ENCODE results near the gene MADD. TPM values are rescaled to one million over a fixed set of nuclear protein-coding genes. Genes with fewer than 3 reads are reported as not detected.

Gene MADD
- total and polyA plus RNA-seq, 2 experiments from 2014 or later, result 9.9 to 17.4 TPM

- TF ChIP-seq EZH2phosphoT487 (IDR thresholded peaks at IDR 0.05; ENCODE audit: insufficient read depth, low read depth) (no peak), EZH2 (IDR thresholded peaks at IDR 0.05; ENCODE audit: insufficient read depth, poor library complexity, severe bottlenecking) (no peak)
- Histone ChIP-seq H3K79me2 (ENCODE audit: insufficient read depth) (peaks cover 30% of the 10 kb centered on the region), H3K4me3 (no peak overlapping the region), H3K4me1 (ENCODE audit: insufficient read depth) (peaks cover 13% of the 10 kb centered on the region), H3K9ac (no peak overlapping the region), H3K9me2 (ENCODE audit: insufficient read depth) (no peaks in the 10 kb centered on the region), H3K27ac (no peak overlapping the region), H2AFZ (no peak overlapping the region), H4K20me1 (ENCODE audit: insufficient read depth) (no peaks in the 10 kb centered on the region), H3K9me3 (ENCODE audit: low read depth) (no peaks in the 10 kb centered on the region), H3K27me3 (replicated peaks; ENCODE audit: insufficient read depth) (no peaks in the 10 kb centered on the region), H3F3A (ENCODE audit: insufficient read depth) (no peaks in the 10 kb centered on the region), H3K36me3 (ENCODE audit: low read depth) (no peaks in the 10 kb centered on the region), H3K4me2 (ENCODE audit: unreplicated experiment) (no peak overlapping the region)
- in situ Hi-C loops (cut with MboI), result no loop called here
- 60 to 73% methylated on average over 3 of the region's 3 CpGs for WGBS, 2 experiments (ENCODE audit: low coverage in 1 of 2, low lambda C conversion rate in 2 of 2, missing lambda C conversion rate in 2 of 2)
- DNase-seq, result no peak
Measured at GRCh38 chr11:47251751-47252150, 18.2 kb upstream of the MADD start.

- peaks cover 17% of the 10 kb centered on the region for H3K79me2 ChIP-seq (ENCODE audit: insufficient read depth)
- H3K9me3 ChIP-seq (ENCODE audit: low read depth), result no peaks in the 10 kb centered on the region
- H3F3A ChIP-seq (ENCODE audit: insufficient read depth), result no peaks in the 10 kb centered on the region
- 83 to 85% methylated on average over 2 of the region's 2 CpGs for WGBS, 2 experiments (ENCODE audit: low coverage in 1 of 2, low lambda C conversion rate in 2 of 2, missing lambda C conversion rate in 2 of 2)
- H4K20me1 ChIP-seq (ENCODE audit: insufficient read depth), result no peaks in the 10 kb centered on the region
- in situ Hi-C loops (cut with MboI), result no loop called here
- no peaks in the 10 kb centered on the region for H3K9me2 ChIP-seq (ENCODE audit: insufficient read depth)
- H3K4me3 ChIP-seq, result no peak overlapping the region
- TF ChIP-seq EZH2 (IDR thresholded peaks at IDR 0.05; ENCODE audit: insufficient read depth, poor library complexity, severe bottlenecking) (no peak), EZH2phosphoT487 (IDR thresholded peaks at IDR 0.05; ENCODE audit: insufficient read depth, low read depth) (no peak)
- no peaks in the 10 kb centered on the region for H3K36me3 ChIP-seq (ENCODE audit: low read depth)
- H2AFZ ChIP-seq, result no peak overlapping the region
- no peak overlapping the region for H3K4me2 ChIP-seq (ENCODE audit: unreplicated experiment)
- no peak for DNase-seq
- H3K27ac ChIP-seq, result no peak overlapping the region
- H3K9ac ChIP-seq, result no peak overlapping the region
- peaks cover 23% of the 10 kb centered on the region for H3K4me1 ChIP-seq (ENCODE audit: insufficient read depth)
- no peaks in the 10 kb centered on the region for H3K27me3 ChIP-seq (replicated peaks; ENCODE audit: insufficient read depth)
Measured at GRCh38 chr11:47253660-47254059, 16.3 kb upstream of the MADD start.

DNA sequence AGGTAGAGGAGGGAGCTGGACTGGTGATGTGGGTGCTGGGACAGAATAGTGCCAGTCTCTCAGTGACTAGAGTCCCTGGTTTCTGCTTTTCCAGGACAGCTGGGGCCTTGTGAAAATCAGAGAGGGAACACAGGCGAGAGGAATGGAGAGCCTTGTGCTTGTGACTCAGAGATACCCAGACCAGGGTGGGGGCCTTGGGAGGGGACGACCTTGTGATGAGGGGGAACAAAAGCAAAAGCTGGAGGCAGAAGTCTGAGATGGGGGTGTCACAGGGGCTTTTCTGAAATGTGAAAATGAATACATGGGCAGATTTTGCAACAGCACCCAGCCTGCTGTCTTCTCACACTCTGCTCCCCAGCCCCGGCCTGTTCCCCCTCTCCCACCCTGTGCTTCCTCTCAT lies 15.5 kb upstream of the MADD start:
- no peak overlapping the region for H3K27ac ChIP-seq
- TF ChIP-seq EZH2 (IDR thresholded peaks at IDR 0.05; ENCODE audit: insufficient read depth, poor library complexity, severe bottlenecking), result no peak
- no peak for TF ChIP-seq EZH2phosphoT487 (IDR thresholded peaks at IDR 0.05; ENCODE audit: insufficient read depth, low read depth)

GRCh38 chr11:47256374-47256773 lies 13.6 kb upstream of the MADD start:
- in situ Hi-C loops (cut with MboI), result no loop called here
- TF ChIP-seq EZH2phosphoT487 (IDR thresholded peaks at IDR 0.05; ENCODE audit: insufficient read depth, low read depth) (no peak), EZH2 (IDR thresholded peaks at IDR 0.05; ENCODE audit: insufficient read depth, poor library complexity, severe bottlenecking) (no peak)
- Histone ChIP-seq H3K79me2 (ENCODE audit: insufficient read depth) (no peaks in the 10 kb centered on the region), H3K9me3 (ENCODE audit: low read depth) (no peaks in the 10 kb centered on the region), H4K20me1 (ENCODE audit: insufficient read depth) (no peaks in the 10 kb centered on the region), H3K9ac (no peak overlapping the region), H2AFZ (no peak overlapping the region), H3K36me3 (ENCODE audit: low read depth) (no peaks in the 10 kb centered on the region), H3F3A (ENCODE audit: insufficient read depth) (no peaks in the 10 kb centered on the region), H3K9me2 (ENCODE audit: insufficient read depth) (no peaks in the 10 kb centered on the region), H3K4me2 (ENCODE audit: unreplicated experiment) (no peak overlapping the region), H3K27ac (no peak overlapping the region), H3K4me3 (no peak overlapping the region), H3K4me1 (ENCODE audit: insufficient read depth) (peaks cover 23% of the 10 kb centered on the region), H3K27me3 (replicated peaks; ENCODE audit: insufficient read depth) (no peaks in the 10 kb centered on the region)
- WGBS, 2 experiments (ENCODE audit: low coverage in 1 of 2, low lambda C conversion rate in 2 of 2, missing lambda C conversion rate in 2 of 2), result 88 to 92% methylated on average over 6 of the region's 6 CpGs
- no peak for DNase-seq

More for the DNA sequence above, 15.5 kb upstream of the MADD start:
- Histone ChIP-seq H3K9me3 (ENCODE audit: low read depth) (no peaks in the 10 kb centered on the region), H3K4me1 (ENCODE audit: insufficient read depth) (peaks cover 23% of the 10 kb centered on the region), H3K36me3 (ENCODE audit: low read depth) (no peaks in the 10 kb centered on the region), H3F3A (ENCODE audit: insufficient read depth) (no peaks in the 10 kb centered on the region), H3K9me2 (ENCODE audit: insufficient read depth) (no peaks in the 10 kb centered on the region), H3K4me2 (ENCODE audit: unreplicated experiment) (no peak overlapping the region), H3K9ac (peak overlapping the region; percentile 27; the same call in 1 of the 2 replicates), H3K79me2 (ENCODE audit: insufficient read depth) (peaks cover 13% of the 10 kb centered on the region), H2AFZ (peak overlapping the region; percentile 53), H3K27me3 (replicated peaks; ENCODE audit: insufficient read depth) (no peaks in the 10 kb centered on the region), H4K20me1 (ENCODE audit: insufficient read depth) (no peaks in the 10 kb centered on the region), H3K4me3 (no peak overlapping the region)
- DNase-seq, result peak; percentile 24
- in situ Hi-C loops (cut with MboI), result no loop called here
- 9 to 34% methylated on average over 2 to 3 of the region's 3 CpGs for WGBS, 2 experiments (ENCODE audit: low coverage in 1 of 2, low lambda C conversion rate in 2 of 2, missing lambda C conversion rate in 2 of 2)

GRCh38 chr11:47257177-47257516 lies 12.8 kb upstream of the MADD start:
- Histone ChIP-seq H3F3A (ENCODE audit: insufficient read depth) (no peaks in the 10 kb centered on the region), H3K4me1 (ENCODE audit: insufficient read depth) (peaks cover 23% of the 10 kb centered on the region), H3K9me3 (ENCODE audit: low read depth) (no peaks in the 10 kb centered on the region), H3K9me2 (ENCODE audit: insufficient read depth) (no peaks in the 10 kb centered on the region), H3K4me2 (ENCODE audit: unreplicated experiment) (peak overlapping the region; percentile 65), H3K79me2 (ENCODE audit: insufficient read depth) (no peaks in the 10 kb centered on the region), H3K4me3 (peak overlapping the region; percentile 58), H2AFZ (peak overlapping the region; percentile 75), H3K27me3 (replicated peaks; ENCODE audit: insufficient read depth) (no peaks in the 10 kb centered on the region), H4K20me1 (ENCODE audit: insufficient read depth) (no peaks in the 10 kb centered on the region), H3K27ac (no peak overlapping the region), H3K9ac (peak overlapping the region; percentile 46), H3K36me3 (ENCODE audit: low read depth) (no peaks in the 10 kb centered on the region)
- in situ Hi-C loops (cut with MboI), result no loop called here
- DNase-seq, result no peak
- no peak for TF ChIP-seq EZH2phosphoT487 (IDR thresholded peaks at IDR 0.05; ENCODE audit: insufficient read depth, low read depth)
- no peak for TF ChIP-seq EZH2 (IDR thresholded peaks at IDR 0.05; ENCODE audit: insufficient read depth, poor library complexity, severe bottlenecking)
- 67 to 71% methylated on average over 2 of the region's 2 CpGs for WGBS, 2 experiments (ENCODE audit: low coverage in 1 of 2, low lambda C conversion rate in 2 of 2, missing lambda C conversion rate in 2 of 2)
